Measurements from ENCODE around the gene NUDT16.

GRCh38 chr3:131396170-131396569 is 14.6 kb downstream of the NUDT16 start:
- TF ChIP-seq POLR2A (IDR thresholded peaks at IDR 0.05; ENCODE audit: low read length) (no peak), GATA1 (IDR thresholded peaks at IDR 0.05; ENCODE audit: low read depth, low read length) (no peak)
